GM21423 (cell line): ENCODE measurements around the gene LLGL1.

ENCODE experiments used
- ATAC-seq: cut with Tn5 transposase; IDR thresholded peaks from one replicate; pipeline ENCODE4 v1.9.1; 2021; ENCODE audit warnings: mild to moderate bottlenecking, moderate library complexity; ENCODE audit not compliant: unreplicated experiment

Gene LLGL1

DNA sequence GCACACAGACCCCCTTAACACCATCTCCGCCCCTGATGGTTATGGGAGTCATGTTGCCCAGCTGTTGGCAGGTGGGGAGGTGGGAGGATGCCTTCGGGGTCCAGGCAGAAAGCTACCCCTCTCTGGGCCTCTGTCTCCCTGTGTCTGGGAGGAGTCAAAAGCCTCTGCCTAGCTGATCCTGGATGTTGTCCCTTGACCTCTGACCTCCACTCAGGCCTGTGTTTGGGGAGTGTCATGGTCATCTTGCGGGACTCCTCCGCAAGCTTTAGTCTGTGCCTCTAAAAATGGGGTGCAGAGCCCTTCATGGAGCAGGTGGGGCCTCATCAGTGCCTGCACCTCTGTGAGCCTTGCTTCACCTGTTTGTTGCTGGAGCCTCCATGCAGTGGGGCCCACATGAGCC is 3.8 kb downstream of the LLGL1 start:
- no peak for ATAC-seq

GRCh38 chr17:18229771-18230170 is 4.3 kb downstream of the LLGL1 start:
- no peak for ATAC-seq

DNA sequence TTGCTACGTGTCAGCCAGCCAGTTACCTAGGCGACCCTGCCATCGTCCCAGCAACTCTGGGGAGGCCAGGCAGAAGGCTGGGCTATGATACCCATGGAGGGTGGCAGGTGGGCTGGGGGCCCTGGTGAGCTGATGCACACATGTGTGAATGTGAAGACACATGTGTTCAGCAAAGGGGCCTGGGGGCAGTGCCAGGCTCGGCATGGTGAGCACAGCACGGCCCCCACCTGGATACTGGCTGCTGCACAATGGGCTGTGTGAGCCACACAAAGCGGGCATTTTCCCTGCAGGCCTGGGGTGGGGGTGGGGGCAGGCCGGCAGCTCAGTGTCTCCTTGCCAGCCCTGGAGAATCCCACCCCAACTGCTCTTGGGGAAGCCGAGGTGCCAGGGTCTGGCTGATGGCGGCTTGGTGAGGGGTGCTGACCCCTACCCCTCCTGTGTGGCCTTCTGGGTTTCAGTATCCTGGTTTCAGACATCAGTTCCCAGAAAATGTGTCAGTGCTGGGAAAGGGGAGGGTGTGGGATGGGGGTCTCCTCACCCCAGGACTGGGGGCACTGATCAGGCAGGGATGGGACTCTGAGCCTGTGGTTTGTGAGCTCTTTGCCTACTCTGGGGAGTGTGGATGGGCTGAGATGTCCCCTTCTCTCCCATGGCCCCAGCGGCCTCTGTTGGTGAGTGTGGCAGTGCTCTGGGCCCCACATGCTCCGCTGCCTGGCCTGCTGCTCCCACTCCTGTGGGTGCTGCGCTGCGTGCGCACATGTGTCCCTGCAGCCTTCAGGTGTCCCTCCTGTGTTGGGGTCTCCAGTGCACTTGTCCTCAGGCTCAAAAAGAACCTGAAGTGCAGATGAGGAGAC is 5.1 kb downstream of the LLGL1 start:
- ATAC-seq = no peak

DNA sequence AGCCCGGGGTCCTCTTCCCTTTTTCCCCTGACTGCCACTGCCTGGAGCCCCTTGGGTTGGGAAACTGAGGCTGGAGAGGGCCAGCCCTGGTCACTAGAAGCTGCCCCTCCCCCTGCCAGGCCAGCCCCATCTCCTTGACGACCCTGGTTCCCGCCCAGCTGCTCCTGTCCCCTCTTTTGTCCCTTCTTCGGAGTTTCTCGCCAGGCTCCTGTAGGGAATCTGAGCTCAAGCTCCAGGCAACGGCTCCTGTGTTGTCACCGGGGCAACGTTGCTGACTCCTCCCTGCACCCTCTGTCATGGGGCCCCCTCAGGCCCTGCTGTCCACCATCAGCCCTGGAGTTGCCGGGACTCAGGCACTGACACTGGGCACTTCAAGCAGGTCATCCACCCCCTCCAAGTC is 5.7 kb downstream of the LLGL1 start:
- no peak for ATAC-seq

- ATAC-seq = no peak
Measured at GRCh38 chr17:18233803-18234518, 8.5 kb downstream of the LLGL1 start.

GRCh38 chr17:18234853-18235380 is 9.5 kb downstream of the LLGL1 start:
- no peak for ATAC-seq

DNA sequence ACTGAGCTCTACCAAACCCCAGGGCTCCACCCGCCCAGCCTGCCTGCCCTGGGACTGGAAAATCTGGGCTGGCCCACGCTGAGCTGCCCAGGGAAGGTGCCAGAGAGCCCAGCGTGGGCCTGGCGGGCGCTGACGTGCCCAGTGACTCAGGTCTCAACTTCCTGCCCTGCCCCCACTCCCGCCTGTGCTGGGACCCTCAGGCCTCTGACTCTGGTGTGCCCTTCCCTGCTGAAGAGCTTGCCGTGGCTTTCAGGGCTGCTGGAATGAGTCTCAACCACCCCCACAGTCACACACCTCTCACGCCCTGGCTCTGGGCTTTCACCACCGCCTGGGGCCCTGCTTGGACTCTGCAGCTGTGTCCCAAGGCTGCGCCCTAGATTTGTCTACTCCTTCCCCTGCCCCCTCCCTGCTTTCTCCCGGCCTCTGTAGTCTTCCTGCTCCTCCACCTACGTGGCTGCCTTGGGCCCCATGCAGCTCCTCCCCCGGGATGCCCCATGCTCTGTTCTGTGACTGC is 10.4 kb downstream of the LLGL1 start:
- ATAC-seq = no peak

- ATAC-seq = no peak
Measured at GRCh38 chr17:18236494-18236893, 11.1 kb downstream of the LLGL1 start.

DNA sequence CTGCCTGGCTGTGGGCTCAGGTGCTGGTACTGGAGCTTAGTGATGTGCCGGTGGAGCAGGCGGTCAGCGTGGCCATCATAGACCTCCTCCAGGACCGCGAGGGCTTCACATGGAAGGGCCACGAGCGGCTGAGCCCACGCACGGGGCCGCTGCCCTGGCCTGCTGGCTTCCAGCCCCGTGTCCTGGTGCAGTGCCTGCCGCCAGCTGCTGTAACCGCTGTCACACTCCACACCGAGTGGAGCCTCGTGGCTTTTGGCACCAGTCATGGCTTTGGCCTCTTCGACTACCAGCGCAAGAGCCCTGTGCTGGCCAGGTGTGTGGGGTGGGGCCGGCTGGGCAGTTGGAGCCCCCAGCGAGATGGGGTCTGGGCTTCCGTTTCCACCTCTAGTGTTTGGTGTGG is 12.0 kb downstream of the LLGL1 start:
- no peak for ATAC-seq

GRCh38 chr17:18238299-18238698 is 12.9 kb downstream of the LLGL1 start:
- no peak for ATAC-seq

DNA sequence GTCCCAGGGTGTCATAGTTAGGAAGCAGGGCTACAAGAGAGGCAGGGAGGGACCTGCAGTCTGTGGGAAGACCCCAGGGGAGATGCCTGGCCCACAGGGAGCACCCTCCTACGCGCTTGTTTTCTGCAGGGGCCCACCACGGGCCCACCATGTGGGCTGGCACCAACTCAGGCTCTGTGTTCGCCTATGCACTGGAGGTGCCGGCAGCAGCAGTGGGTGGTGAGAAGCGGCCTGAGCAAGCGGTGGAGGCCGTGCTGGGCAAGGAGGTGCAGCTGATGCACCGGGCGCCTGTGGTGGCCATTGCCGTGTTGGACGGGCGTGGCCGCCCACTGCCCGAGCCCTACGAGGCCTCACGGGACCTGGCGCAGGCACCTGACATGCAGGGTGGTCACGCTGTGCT is 15.0 kb downstream of the LLGL1 start:
- no peak for ATAC-seq

GRCh38 chr17:18241229-18241871 is 15.9 kb downstream of the LLGL1 start:
- no peak for ATAC-seq

GRCh38 chr17:18245038-18245776 is 19.8 kb downstream of the LLGL1 start:
- no peak for ATAC-seq

DNA sequence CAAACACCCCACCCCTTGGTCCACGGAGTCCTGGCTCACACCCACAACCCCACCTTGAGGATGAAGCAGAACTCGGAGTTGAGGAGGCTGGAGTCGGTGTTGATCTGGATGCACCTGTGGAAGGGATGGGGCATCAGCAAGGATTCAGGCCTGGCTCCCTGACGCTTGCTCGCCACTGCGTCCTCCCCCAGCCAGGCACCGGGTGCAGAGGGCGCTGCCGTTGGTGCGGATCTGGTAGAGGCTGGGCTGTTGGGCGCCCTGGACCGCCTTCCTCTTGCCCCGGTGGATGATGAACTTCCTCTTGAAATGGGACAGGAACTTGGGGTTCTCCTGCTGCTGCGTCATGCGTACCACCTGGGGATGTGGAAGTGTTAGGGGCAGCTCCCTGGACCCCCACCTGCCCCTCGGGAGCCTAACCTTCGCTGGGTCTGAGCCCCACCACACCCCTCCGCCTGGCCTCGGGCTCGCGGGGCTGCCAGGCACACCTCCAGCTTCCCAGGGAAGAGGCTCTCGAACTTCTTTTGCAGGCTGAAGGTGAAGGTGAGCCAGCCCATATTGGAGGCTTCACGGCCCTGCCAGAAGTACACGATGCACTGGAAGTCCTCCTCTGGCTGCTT is 20.8 kb downstream of the LLGL1 start:
- no peak for ATAC-seq

GRCh38 chr17:18246880-18247612 is 21.6 kb downstream of the LLGL1 start:
- no peak for ATAC-seq

DNA sequence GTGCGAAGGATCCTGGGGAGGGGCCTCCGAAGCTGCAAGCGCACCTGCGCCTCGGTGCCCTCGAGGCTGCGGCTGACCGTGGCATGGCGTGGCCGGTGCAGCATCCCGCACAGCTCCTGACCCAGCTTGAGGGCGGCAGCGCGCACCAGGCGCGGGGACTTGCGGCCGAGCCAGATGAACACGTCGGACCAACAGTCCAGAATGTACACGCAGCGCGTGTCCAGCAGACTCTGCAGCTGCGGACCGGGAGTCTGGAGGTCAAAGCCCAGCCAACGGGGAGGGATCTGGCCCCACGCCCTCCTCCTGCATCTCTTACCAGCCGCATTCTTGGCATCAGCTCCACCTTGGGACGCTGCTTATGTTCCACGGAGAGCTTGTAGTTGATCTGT is 22.2 kb downstream of the LLGL1 start:
- ATAC-seq = no peak

GRCh38 chr17:18248300-18248731 is 22.9 kb downstream of the LLGL1 start:
- ATAC-seq = no peak

DNA sequence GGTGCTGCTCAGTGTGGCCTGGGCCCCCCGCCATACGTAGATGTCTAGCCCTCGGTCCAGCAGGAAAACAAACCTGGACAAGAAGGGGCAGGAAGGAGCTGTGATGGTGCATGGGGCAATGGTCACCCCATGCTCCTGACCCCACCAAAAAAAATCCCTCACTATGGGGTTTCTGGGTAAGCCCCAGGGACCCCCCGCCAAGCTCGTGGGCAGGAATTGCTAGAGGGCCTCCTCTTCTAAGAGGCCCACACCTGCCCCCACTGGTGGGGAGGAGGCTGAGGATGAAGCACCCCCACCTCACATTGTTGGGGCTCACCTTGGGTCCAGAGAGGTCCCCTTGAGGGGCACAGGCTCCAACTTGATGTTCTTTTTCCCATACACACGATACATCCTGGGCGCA is 23.4 kb downstream of the LLGL1 start:
- no peak for ATAC-seq

- no peak for ATAC-seq
Measured at GRCh38 chr17:18250259-18250658, 24.8 kb downstream of the LLGL1 start.

- ATAC-seq = no peak
Measured at GRCh38 chr17:18250708-18251107, 25.3 kb downstream of the LLGL1 start.
